ENCODE measurements around the gene PTPN6.

The PTPN6 gene

GRCh38 chr12:6960593-6961277, 9.6 kb downstream of the PTPN6 start:
- DNase-seq (ENCODE audit: low spot score in 2 of 2) = peak in 1 of 2 donors; percentile 39
- Mint-ChIP-seq H3K36me3 (peaks cover 40% of the 10 kb centered on the region), H3K27ac (peak overlapping the region; percentile 97), H3K4me3 (peak overlapping the region; percentile 89), H3K4me1 (peaks cover 74% of the 10 kb centered on the region), H3K9me3 (no peaks in the 10 kb centered on the region), H3K27me3 (no peaks in the 10 kb centered on the region)
- no peak for ATAC-seq (ENCODE audit: low read depth)

GRCh38 chr12:6961278-6961694, 10.1 kb downstream of the PTPN6 start:
- H3K36me3 Mint-ChIP-seq = peaks cover 37% of the 10 kb centered on the region
- H3K9me3 Mint-ChIP-seq = no peaks in the 10 kb centered on the region
- DNase-seq (ENCODE audit: low spot score in 2 of 2) (peak; percentile 56 to 57), ATAC-seq (ENCODE audit: low read depth) (peak; percentile 55)
- no peaks in the 10 kb centered on the region for H3K27me3 Mint-ChIP-seq
- H3K4me1 Mint-ChIP-seq = peaks cover 68% of the 10 kb centered on the region
- peak overlapping the region; percentile 97 for H3K27ac Mint-ChIP-seq
- H3K4me3 Mint-ChIP-seq = peak overlapping the region; percentile 89

GRCh38 chr12:6961695-6962284, 10.6 kb downstream of the PTPN6 start:
- H3K4me3 Mint-ChIP-seq = peak overlapping the region; percentile 89
- no peaks in the 10 kb centered on the region for H3K27me3 Mint-ChIP-seq
- no peaks in the 10 kb centered on the region for H3K9me3 Mint-ChIP-seq
- H3K4me1 Mint-ChIP-seq = peaks cover 63% of the 10 kb centered on the region
- ATAC-seq (ENCODE audit: low read depth) (peak; percentile 4), DNase-seq (ENCODE audit: low spot score in 2 of 2) (no peak)
- peak overlapping the region; percentile 97 for H3K27ac Mint-ChIP-seq
- peaks cover 35% of the 10 kb centered on the region for H3K36me3 Mint-ChIP-seq

DNA sequence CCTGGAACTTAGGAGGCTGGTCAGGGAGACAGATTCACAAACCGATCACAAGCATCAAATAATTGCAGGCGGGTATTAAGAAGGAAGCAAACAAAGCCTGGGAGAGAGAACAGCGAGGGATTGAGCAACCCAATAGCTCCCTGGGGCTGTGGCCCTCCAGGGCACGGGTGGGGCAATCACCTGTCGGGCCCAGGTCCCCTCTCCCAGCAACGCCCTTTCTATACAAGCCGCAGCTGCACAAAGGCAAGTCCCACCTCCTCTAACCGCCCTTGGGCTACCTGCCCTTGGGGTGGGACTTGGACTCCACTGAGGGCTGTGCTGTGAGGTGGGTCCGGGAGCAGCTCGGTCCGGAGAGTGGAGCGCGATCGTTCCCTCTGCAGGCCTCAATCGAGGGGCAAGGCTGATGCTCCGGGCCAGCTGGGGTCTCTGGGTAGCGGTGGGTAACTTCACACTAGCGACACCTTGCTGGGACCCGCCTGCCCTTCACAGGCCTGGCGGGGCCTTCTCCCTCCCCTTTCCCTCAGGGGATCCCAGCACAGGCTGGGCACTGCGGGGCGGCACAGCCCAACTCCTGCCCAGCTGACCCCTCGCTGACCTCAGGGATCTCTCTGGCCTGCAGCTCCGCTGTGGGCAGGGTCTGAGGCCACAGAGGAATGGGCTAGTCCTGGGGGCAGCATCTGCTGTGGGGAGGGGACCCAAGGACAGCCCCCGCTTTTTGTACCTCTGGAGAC, 11.3 kb downstream of the PTPN6 start:
- Mint-ChIP-seq H3K27me3 (no peaks in the 10 kb centered on the region), H3K36me3 (peaks cover 29% of the 10 kb centered on the region), H3K4me1 (peaks cover 58% of the 10 kb centered on the region), H3K27ac (peak overlapping the region; percentile 97), H3K9me3 (no peaks in the 10 kb centered on the region), H3K4me3 (peak overlapping the region; percentile 8)
- DNase-seq (ENCODE audit: low spot score in 2 of 2) (peak in 1 of 2 donors; percentile 23), ATAC-seq (ENCODE audit: low read depth) (no peak)

DNA sequence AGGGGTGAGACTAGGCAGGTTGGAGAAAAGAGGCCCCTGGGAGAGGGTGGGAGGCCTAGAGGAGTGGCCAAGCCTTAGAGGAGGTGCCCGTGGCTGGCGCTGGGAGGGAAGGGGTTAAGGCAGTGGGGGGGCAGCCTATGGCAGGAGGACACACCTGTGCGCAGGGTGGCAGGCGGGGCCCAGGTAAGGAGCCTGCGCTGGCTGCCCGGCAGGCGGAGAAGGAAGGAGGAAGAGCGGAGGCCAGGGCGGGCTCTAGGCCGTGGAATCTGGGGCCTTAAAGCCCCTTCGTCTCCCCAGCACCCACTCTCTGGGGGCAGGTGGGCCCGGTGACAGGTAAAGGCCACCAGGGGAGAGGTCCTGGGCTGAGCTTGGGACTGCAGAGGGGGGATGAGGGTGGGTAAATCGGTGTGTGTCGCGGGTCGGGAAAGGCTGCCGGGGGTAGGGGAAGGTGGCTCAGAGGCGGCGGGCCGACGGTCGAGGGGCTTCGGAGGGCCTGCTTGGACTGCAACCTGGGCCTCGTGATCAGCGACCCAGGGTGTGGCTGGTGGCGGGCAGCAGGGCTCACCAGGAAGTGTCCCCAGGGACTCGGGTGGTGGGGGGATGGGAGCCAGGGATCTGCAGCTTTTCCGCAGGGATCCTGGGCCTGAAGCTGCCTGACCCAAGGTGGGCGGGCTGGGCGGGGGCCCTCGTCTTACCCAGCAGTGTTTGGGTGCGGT, 12.0 kb downstream of the PTPN6 start:
- no peaks in the 10 kb centered on the region for H3K9me3 Mint-ChIP-seq
- ATAC-seq (ENCODE audit: low read depth) = no peak
- H3K36me3 Mint-ChIP-seq = peaks cover 29% of the 10 kb centered on the region
- H3K4me3 Mint-ChIP-seq = no peak overlapping the region
- H3K4me1 Mint-ChIP-seq = peaks cover 53% of the 10 kb centered on the region
- peak overlapping the region; percentile 97 for H3K27ac Mint-ChIP-seq
- peak in 1 of 2 donors; percentile 18 for DNase-seq (ENCODE audit: low spot score in 2 of 2)
- H3K27me3 Mint-ChIP-seq = no peaks in the 10 kb centered on the region

- Mint-ChIP-seq H3K27ac (peak overlapping the region; percentile 63), H3K4me3 (no peak overlapping the region), H3K36me3 (peaks cover 30% of the 10 kb centered on the region), H3K27me3 (no peaks in the 10 kb centered on the region), H3K4me1 (peaks cover 49% of the 10 kb centered on the region), H3K9me3 (no peaks in the 10 kb centered on the region)
- DNase-seq (ENCODE audit: low spot score in 2 of 2) (peak in 1 of 2 donors; percentile 16), ATAC-seq (ENCODE audit: low read depth) (no peak)
Observed at GRCh38 chr12:6963791-6964413, 12.7 kb downstream of the PTPN6 start.

DNA sequence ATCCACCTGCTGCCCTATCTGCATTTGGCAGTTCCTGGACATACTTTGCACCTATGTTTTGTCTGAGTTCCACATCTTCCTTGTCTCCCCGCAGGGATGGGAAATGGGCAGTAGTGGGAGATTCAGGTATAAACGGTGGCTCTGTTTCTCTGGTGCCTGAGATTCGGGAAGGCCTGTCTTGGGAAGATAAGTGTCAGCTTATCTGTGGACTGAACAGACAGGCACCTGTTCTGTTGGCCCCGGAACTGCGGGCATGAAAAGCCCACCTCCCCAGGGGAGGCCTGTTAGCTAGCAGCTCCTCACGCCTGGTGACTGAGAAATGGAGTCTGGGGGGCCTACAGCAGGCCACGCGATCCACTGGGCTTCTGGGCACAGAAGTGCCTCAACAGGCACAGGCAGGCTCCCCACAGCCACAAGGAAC, 13.5 kb downstream of the PTPN6 start:
- no peaks in the 10 kb centered on the region for H3K27me3 Mint-ChIP-seq

GRCh38 chr12:6965026-6965661, 14.0 kb downstream of the PTPN6 start:
- Mint-ChIP-seq H3K27ac (peak overlapping the region; percentile 63), H3K36me3 (peaks cover 28% of the 10 kb centered on the region), H3K9me3 (no peaks in the 10 kb centered on the region), H3K4me1 (peaks cover 50% of the 10 kb centered on the region), H3K27me3 (no peaks in the 10 kb centered on the region), H3K4me3 (peak overlapping the region; percentile 21)
- peak; percentile 70 for ATAC-seq (ENCODE audit: low read depth)
- peak; percentile 88 to 89 for DNase-seq (ENCODE audit: low spot score in 2 of 2)

More for the DNA sequence above, 13.5 kb downstream of the PTPN6 start:
- no peaks in the 10 kb centered on the region for H3K9me3 Mint-ChIP-seq
- peak; percentile 2 for ATAC-seq (ENCODE audit: low read depth)
- no peak for DNase-seq (ENCODE audit: low spot score in 2 of 2)
- peaks cover 28% of the 10 kb centered on the region for H3K36me3 Mint-ChIP-seq
- peak overlapping the region; percentile 63 for H3K27ac Mint-ChIP-seq
- no peak overlapping the region for H3K4me3 Mint-ChIP-seq
- H3K4me1 Mint-ChIP-seq = peaks cover 48% of the 10 kb centered on the region

DNA sequence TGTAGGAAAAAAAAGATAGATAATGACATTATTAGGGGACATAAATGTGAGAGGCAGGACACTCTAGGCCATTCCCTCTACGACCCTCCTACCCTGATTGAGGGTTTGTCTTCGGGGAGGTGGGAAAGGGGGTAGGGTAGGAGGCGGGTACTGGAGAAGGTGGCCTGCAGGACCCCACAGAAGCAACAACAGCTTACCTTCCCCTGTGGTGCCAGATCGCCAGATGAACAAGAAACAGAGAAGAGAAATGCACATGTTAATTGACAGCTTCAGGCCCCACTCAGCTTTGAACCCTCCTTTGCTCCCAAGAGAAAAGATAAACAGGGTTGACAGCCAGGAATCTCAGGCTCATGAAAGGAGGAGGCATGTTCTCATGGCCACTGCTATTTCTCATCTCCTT, 14.6 kb downstream of the PTPN6 start:
- Mint-ChIP-seq H3K4me3 (no peak overlapping the region), H3K4me1 (peaks cover 46% of the 10 kb centered on the region), H3K9me3 (no peaks in the 10 kb centered on the region), H3K27me3 (no peaks in the 10 kb centered on the region), H3K36me3 (peaks cover 24% of the 10 kb centered on the region), H3K27ac (no peak overlapping the region)
- no peak for DNase-seq (ENCODE audit: low spot score in 2 of 2)
- no peak for ATAC-seq (ENCODE audit: low read depth)

DNA sequence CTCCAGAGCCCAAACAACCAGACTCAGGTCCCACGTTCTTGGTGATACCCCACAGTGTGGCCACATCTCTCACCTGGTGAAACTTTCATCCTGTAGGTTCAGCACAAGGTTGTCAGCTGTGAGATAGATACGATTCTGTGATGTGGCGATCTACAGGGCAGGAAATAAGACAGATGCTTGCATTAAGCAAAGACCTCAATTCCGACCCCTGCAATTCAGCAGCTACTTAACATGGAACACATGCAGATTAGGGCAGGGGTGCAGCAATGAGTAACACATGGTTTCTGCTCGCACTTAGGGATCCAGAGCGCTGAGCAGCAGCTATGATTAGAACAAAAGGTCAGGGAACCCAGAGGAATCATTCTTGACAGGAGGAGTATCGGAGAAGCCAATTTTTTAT, 15.2 kb downstream of the PTPN6 start:
- Mint-ChIP-seq H3K9me3 (no peaks in the 10 kb centered on the region), H3K36me3 (peaks cover 20% of the 10 kb centered on the region), H3K4me1 (peaks cover 43% of the 10 kb centered on the region), H3K4me3 (no peak overlapping the region), H3K27me3 (no peaks in the 10 kb centered on the region), H3K27ac (no peak overlapping the region)
- no peak for DNase-seq (ENCODE audit: low spot score in 2 of 2)
- no peak for ATAC-seq (ENCODE audit: low read depth)

DNA sequence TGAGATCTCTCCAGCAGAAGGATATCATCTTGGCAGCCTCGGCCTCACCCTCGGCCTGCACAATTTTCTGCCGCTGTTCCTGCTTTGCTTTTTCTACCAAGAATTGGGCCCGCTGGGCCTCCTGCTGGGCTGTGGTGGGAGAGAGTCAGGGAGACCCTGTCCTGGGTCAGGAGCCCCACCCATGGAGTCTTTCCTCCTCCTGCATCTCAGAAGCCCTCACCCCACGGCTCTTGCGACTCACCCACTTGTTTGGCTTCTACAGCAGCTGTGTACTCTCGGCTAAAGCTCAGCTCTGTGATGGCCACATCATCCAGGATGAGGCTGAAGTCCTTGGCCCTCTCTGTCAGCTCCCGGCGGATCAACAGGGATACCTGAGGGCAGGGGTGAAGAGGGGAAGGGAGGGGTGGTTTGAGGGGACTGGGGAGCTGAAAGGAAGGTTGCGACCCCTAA, 16.5 kb downstream of the PTPN6 start:
- no peak overlapping the region for H3K4me3 Mint-ChIP-seq
- H3K27ac Mint-ChIP-seq = no peak overlapping the region
- no peak for ATAC-seq (ENCODE audit: low read depth)
- peaks cover 19% of the 10 kb centered on the region for H3K36me3 Mint-ChIP-seq
- peaks cover 37% of the 10 kb centered on the region for H3K4me1 Mint-ChIP-seq
- no peak for DNase-seq (ENCODE audit: low spot score in 2 of 2)
- H3K27me3 Mint-ChIP-seq = no peaks in the 10 kb centered on the region
- no peaks in the 10 kb centered on the region for H3K9me3 Mint-ChIP-seq

- DNase-seq (ENCODE audit: low spot score in 2 of 2) (no peak), ATAC-seq (ENCODE audit: low read depth) (no peak)
- peaks cover 21% of the 10 kb centered on the region for H3K36me3 Mint-ChIP-seq
- H3K27ac Mint-ChIP-seq = peak overlapping the region; percentile 81
- peak overlapping the region; percentile 100 for H3K4me3 Mint-ChIP-seq
- H3K4me1 Mint-ChIP-seq = peaks cover 36% of the 10 kb centered on the region
- no peaks in the 10 kb centered on the region for H3K27me3 Mint-ChIP-seq
- no peaks in the 10 kb centered on the region for H3K9me3 Mint-ChIP-seq
Observed at GRCh38 chr12:6968426-6968825, 17.3 kb downstream of the PTPN6 start.

GRCh38 chr12:6970096-6970527, 19.0 kb downstream of the PTPN6 start:
- peaks cover 23% of the 10 kb centered on the region for H3K36me3 Mint-ChIP-seq
- ATAC-seq (ENCODE audit: low read depth) (no peak), DNase-seq (ENCODE audit: low spot score in 2 of 2) (no peak)
- peak overlapping the region; percentile 98 for H3K27ac Mint-ChIP-seq
- H3K4me3 Mint-ChIP-seq = peak overlapping the region; percentile 100
- H3K9me3 Mint-ChIP-seq = no peaks in the 10 kb centered on the region
- H3K4me1 Mint-ChIP-seq = peaks cover 25% of the 10 kb centered on the region
- H3K27me3 Mint-ChIP-seq = no peaks in the 10 kb centered on the region

All from memory B cell (primary cell).